Posterior cingulate gyrus (tissue), 11 donors: ENCODE results near the gene RNF39.
"Not testable (repeated sequence)": the region's sequence is repeated elsewhere in the genome, so short reads cannot be mapped to it uniquely, and the experiment has no call there.

ENCODE experiments used
- DNase-seq, 10 donors: peaks; one replicate each; pipeline versions ENCODE4 v3.0.0 to v3.0.0-alpha.2; 2020 to 2021; ENCODE audit warnings: mixed read lengths in 3 of 10
- intact Hi-C: fragments of 100-400 bp; cut with DNase I; formaldehyde crosslinking; loops from one replicate; pipeline ENCODE4 v1.15.1; 2023

Gene RNF39

GRCh38 chr6:30075094-30075789, at the start of gene RNF39:
Gene RNF39, minus strand, starts transcription at chr6:30075769. Its CDS starts 184 bp downstream, at chr6:30075585.
- peak in 1 of 10 donors; percentile 77 for DNase-seq
- intact Hi-C loops: no loop called here

GRCh38 chr6:30122515-30122914, 46.9 kb upstream of the RNF39 start:
- DNase-seq: no peak
- intact Hi-C loops: no loop called here

- no peak for DNase-seq
- intact Hi-C loops: no loop called here
Observed at GRCh38 chr6:30121446-30122366, 46.1 kb upstream of the RNF39 start.

GRCh38 chr6:30118691-30119090, 43.1 kb upstream of the RNF39 start:
- not testable (repeated sequence) for DNase-seq

GRCh38 chr6:30116724-30117123, 41.2 kb upstream of the RNF39 start:
- intact Hi-C loops: no loop called here
- DNase-seq: no peak

More at GRCh38 chr6:30118691-30119090, 43.1 kb upstream of the RNF39 start:
- intact Hi-C loops: not testable (repeated sequence)

- DNase-seq: no peak
- intact Hi-C loops: no loop called here
Observed at GRCh38 chr6:30113841-30114240, 38.3 kb upstream of the RNF39 start.

- intact Hi-C loops: no loop called here
- DNase-seq: no peak
Observed at GRCh38 chr6:30113003-30113759, 37.6 kb upstream of the RNF39 start, which contains the start of gene TRIM31. Gene TRIM31, minus strand, starts transcription at chr6:30113090. Its CDS starts 285 bp downstream, at chr6:30112805.

GRCh38 chr6:30112402-30112994, 36.9 kb upstream of the RNF39 start:
- intact Hi-C loops: no loop called here
- DNase-seq: no peak

- intact Hi-C loops: no loop called here
- DNase-seq: no peak
Observed at GRCh38 chr6:30111266-30111856, 35.8 kb upstream of the RNF39 start.

- intact Hi-C loops: loop anchor here (10.0 kb wide), 2 partner anchors 70 to 110 kb away; partner anchors contain the start of gene TRIM26
- DNase-seq: no peak
Observed at GRCh38 chr6:30104661-30105060, 29.1 kb upstream of the RNF39 start.

GRCh38 chr6:30103872-30104179, 28.3 kb upstream of the RNF39 start:
- intact Hi-C loops: loop anchor here (1.0 to 10.0 kb wide), 4 partner anchors 27 to 111 kb away; partner anchors contain the start of genes PPP1R11 and TRIM26
- DNase-seq: no peak

GRCh38 chr6:30102970-30103871, 27.7 kb upstream of the RNF39 start:
- intact Hi-C loops: loop anchor here (1.0 to 10.0 kb wide), 4 partner anchors 28 to 112 kb away; partner anchors contain the start of genes PPP1R11 and TRIM26
- peak; percentile 56 to 96 (median 82) for DNase-seq

- DNase-seq: no peak
Observed at GRCh38 chr6:30102414-30102969, 26.9 kb upstream of the RNF39 start.

GRCh38 chr6:30101444-30102413, 26.2 kb upstream of the RNF39 start:
- peak; percentile 59 to 96 (median 77) for DNase-seq
- intact Hi-C loops: loop anchor here (2.0 to 10.0 kb wide), 3 partner anchors 35 to 113 kb away; partner anchors contain the start of genes PPP1R11 and TRIM26

More at GRCh38 chr6:30102414-30102969, 26.9 kb upstream of the RNF39 start:
- intact Hi-C loops: loop anchor here (2.0 to 10.0 kb wide), 3 partner anchors 36 to 112 kb away; partner anchors contain the start of genes PPP1R11 and TRIM26

- DNase-seq: peak in 1 of 10 donors; percentile 73
- intact Hi-C loops: loop anchor here (10.0 kb wide), 2 partner anchors 74 to 114 kb away; partner anchors contain the start of gene TRIM26
Observed at GRCh38 chr6:30100585-30101443, 25.2 kb upstream of the RNF39 start.

- intact Hi-C loops: loop anchor here (10.0 kb wide), 2 partner anchors 75 to 115 kb away; partner anchors contain the start of gene TRIM26
- no peak for DNase-seq
Observed at GRCh38 chr6:30100154-30100553, 24.6 kb upstream of the RNF39 start.
